ENCODE data around the gene BICC1.

The BICC1 gene

DNA sequence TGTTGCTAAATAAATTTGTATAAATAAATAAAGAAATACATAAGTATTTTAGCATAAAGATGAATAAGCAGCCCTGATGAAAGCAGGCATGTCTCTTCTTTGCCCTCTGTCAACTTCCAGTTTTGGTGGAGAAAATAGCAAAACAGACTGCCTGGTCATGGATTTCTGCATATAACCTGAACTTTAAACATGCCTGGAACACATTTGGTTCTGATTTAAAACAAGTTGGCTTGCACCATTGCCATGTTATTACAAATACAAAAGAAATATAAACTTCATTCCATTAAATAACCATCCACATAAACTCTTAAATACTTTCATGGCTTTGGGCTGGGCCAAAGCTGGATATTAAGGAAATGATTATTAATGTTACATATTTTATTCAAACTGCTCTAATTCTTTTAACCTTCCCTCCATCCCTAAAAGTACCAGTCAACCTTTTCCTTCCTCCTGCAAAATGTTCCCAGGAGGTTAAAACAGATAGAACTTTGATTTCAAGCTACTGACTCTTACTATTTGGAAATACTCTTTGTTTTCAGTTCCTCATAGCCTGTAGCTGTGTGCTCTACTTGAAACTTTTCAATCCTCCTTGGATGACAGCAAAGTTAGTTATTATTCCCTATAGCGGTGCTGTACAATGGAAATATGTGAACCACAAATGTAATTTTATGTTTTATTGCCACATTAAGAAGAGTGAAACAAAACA, 96.3 kb downstream of the BICC1 start:
- DNase-seq, result no peak

DNA sequence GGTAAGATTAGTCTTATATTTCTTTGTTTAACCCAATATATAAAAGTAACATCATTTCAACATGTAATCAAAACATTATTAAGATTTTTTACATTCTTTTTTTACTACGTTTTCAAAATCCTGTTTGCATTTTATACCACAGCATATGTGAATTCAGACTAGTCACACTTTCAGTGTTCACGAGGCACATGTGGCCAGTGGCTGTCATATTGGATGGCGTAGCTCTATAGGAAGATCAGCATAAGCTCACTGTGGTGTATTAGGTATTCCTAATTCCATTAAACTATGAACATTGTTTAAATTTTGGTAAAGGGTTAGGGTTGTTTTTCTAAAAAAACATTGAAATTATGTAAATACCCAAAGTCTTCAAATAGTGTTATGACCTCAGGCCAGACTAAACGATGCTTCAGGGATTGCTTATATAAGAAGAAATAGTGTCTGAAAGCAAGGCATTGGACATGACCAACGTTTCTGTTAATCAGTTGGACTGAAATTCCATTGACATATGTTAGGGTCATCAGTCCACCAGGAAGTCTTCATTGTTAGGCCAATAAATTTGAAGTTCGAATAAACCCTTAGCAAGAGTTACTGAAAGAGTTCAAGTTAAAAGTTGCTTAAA, 97.0 kb downstream of the BICC1 start:
- no peak for DNase-seq

DNA sequence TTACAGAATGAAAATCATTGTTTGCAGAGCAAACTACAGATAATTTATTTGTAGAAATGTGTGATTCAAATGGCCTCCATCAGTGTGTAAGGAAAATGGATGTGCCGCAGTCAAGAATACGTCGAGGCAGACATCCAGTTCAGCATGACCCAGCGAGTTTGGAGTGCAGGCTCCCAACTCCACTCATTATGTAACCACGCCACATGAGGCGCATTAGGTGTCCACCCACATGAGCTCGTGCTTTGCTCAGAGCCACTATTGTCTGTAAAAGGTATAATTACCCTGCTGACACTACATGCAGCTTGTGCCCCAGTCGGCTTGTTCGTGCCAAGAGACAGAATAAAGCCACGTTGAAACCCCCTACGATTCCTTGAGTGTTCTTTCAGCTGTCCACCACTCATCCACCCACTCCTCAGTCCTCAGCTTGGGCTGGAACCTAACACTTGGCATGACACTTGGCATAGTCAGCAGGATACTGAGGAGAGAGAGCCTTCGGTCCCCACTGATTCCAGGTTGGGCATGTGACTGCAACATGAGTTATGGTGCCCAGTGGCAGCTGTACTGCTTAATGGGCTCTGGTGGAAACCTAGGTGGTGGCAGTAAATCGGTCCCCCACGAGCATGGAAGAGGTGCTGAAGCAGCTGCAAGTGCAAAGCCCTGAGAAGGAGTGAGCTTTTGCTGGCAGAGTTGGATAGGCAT, 102.7 kb downstream of the BICC1 start:
- no peak for DNase-seq

DNA sequence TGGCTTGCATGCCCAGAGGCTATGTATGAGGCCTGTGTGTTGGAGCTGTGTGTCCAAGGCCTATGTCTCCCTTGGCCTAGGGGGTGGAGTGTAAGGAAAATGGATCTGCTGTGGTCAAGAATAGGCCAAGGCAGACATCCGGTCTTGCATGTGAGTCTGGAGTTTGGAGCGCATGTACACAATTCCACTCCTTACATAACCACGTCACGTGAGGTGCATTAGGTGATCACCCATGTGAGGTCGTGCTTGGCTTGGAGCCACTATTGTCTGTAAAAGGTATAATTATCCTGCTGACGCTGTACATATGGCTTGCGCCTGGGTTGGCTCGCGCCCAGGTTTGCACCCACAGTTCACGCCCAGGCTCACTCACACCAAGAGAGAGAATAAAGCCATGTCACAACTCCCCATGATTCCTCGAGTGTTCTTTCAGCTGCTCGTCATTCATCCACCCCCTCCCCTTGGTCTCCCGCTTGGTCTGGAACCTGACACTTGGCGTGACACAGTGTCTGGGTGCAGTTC, 105.5 kb downstream of the BICC1 start:
- DNase-seq, result no peak

DNA sequence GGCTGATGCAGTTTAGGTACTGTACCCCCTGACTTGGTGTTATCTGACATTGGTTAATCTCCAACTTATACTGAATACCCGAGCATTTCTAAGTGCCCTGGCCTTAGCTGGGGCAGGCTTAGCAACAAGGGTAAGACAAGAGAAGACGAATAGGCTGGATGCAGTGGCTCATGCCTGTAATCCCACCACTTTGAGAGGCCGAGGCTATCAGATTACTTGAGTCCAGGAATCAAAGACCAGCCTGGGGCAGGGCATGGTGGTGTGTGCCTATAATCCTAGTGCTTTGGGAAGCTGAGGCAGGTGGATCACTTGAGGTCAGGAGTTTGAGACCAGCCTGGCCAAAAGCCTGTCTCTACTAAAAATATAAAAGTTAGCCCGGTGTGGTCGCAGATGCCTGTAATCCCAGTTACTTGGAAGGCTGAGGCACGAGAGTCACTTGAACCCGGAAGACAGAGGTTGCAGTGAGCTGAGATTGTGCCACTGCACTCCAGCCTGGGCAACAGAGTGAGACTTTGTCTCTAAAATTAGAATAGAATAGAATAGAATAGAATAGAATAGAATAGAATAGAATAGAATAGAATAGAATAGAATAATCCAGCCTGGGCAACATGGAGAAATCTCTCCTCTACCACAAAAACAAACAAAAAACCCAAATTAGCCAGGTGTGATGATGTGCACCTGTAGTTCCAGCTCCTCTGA, 108.9 kb downstream of the BICC1 start:
- no peak for DNase-seq

DNA sequence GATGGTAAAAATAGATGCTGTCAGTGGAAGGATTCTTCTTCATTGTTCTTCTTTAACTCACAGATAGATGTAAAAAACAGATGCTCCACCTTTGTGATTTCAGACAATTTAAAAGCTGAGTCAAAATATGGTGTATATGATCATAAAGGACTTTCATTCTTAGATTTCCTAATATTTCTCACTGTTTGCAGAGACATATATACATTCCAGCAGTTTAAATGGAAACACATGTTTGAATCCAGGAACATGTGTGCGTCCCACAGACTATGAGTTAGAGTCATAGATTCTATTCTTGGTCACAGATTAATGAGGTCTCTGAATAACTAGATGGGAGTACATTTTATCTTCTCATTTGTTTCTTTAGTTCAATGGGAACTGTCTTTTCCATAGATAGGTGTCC, 109.6 kb downstream of the BICC1 start:
- no peak for DNase-seq

DNA sequence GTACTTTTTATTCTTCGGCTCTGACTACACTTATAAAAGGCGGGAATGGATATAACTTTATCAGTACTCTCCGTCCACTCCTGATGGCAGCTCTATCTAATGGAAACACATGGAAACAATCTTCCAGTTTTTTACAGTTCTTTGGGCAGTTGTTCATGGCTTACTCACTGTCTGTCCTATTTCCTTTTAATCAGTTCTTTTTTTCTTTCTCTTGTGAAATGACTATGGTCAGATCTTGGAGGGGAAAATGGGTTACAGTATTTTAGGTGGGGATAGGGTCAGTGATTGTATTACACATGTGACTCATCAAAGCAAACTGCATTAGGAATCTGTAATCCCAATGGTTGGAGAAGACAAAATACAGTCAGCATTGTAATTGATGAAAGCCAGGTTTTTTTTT, 112.4 kb downstream of the BICC1 start:
- DNase-seq, result no peak

DNA sequence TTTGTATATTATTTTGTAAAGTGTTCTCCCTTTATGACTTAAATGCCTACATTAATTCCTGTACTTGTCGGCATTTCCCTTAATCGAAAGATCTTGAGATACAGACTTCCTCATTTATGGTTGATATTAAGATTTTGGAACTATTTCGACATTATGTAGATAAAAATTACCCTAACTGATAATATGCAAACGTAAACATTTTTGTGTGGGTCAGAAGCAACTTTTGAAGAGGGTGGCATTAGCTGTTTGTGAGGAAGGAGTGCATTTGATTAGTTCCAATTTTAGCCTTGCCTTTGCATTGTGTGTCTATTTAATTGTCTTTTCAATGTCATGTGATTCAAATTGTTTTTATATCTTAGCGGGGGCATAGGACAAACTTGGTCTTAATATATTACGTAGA, 114.7 kb downstream of the BICC1 start:
- DNase-seq, result no peak

DNA sequence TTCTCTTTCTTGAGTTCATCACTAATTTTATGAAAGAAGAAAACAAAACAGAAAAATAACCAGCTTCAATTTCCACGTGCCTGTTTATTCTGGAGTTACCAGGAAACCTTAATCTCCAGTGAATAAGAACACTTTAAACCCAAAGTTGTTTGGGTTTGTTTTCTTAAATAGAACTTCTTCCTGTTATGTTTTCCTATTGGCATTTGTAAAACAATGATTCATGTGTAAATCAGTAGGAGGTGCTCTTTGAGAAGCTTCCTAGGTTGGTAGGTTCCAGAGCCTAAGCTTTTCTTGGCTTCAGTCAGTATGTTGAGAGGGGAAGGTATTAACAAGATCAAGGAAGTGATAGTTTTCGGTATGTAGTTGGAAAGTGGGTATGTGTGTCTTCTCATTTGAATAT, 119.0 kb downstream of the BICC1 start:
- DNase-seq, result no peak

DNA sequence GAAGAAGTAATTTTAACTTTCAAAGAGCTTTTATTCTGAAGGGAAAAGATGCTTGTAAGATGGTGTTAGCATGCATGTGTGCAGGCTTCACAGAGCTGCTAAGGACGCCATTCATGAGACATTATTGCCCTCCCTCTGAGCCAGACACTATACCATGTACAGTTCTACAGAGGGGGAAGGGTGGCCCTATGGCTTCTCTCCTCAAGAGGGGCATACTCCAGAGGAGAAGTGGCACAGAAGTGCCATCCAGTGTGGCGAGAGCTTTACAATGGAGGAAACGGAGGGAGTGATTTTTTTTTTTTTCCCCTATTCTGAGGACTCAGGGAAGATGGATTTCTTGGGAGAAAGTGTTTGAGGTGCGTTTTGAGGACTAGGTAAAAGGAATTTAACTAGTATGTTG, 119.5 kb downstream of the BICC1 start:
- no peak for DNase-seq

DNA sequence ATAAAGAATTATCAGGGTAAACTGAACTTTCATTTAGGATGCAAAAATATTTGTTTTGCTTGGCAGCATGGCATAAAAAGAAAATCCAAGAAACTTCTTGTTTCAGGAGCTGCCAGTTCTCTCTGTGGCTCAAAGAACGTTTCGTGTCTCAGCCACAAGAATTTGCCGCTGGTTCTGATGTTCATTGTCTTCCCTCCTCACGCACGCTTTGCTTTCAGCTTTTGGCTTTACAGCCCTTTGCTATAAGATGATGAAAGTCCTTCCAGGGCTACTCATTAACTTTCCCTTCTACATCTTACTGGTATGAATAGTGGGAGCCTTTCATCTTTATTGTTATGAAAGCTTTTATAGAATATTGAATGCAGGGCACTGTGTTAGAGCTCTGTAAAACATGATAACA, 124.7 kb downstream of the BICC1 start:
- DNase-seq, result no peak

DNA sequence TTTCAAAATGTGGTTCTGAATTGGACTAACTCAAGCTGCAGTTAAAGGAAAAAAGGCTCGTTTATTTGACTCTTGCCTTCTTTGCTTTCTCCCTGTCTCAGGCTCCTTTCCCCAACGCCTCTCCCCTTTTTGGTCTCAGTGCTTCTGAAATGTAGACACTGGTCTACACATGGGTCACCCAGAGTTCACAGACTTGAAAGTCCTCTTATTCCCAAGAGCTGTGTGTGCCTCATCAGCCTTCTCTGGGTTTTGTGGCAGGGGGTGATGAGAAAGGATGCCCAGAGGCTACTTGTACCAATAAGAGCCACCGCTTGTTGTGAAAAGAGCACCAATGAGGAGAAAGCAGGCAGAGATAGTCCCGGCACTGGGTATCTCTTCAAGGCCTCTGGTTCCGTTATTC, 125.7 kb downstream of the BICC1 start:
- no peak for DNase-seq

DNA sequence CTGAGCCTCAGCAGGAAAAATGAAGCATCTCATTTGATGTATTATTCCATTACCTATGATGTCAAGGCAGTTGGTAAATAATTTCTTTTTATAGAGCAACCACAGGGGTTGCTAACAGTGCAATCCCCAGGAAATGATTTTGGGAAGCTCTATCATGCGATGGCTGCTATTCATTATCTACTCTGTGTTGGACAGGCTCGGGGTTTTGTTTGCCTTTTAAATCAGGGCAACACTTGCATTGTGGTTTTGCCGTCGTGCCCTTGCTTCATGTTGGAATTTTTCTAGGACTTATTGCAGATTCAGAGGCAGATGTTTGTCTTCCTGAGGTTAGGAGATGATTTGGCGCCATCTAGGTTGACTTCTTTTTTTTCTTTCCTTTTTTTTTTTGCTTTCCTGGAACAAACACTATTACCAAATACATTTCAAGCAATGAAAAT, 128.4 kb downstream of the BICC1 start:
- DNase-seq, result no peak

DNA sequence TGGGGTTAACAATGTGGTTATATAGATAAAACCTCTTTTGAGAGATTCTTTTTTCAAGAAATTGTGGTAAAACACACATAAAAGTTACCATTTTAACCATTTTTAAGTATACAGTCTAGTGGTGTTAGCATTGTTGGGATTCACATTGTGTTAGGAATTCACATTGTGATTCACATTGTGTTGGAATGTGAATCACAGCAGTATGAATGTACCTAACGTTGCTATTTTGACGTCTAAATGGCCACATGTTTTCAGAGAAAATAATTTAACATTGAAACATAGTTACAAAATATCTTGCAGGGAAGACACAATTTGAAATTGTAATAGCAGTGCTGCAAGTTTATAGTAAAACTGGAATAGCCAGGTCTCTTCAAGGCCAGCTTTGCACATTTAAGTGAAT, 129.0 kb downstream of the BICC1 start:
- DNase-seq, result no peak

DNA sequence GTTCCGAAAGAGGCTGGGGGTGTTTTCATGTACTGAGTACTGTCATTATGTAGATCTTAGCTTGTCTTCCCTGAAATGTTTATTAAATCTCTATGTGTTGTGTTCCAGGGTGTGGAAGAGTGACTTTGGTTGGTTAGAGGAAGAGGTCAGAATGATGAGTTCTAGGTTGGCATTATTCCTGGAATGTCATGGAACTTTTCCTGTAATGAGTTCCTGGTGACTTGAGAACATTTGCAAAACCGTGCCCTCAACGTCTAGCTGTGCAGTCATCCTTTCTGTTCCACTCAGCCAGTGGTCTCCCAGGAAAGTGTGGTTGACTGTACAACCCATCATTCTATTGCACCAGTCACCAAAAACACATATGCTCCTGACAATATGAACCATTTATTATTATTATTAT, 129.6 kb downstream of the BICC1 start:
- DNase-seq, result no peak

DNA sequence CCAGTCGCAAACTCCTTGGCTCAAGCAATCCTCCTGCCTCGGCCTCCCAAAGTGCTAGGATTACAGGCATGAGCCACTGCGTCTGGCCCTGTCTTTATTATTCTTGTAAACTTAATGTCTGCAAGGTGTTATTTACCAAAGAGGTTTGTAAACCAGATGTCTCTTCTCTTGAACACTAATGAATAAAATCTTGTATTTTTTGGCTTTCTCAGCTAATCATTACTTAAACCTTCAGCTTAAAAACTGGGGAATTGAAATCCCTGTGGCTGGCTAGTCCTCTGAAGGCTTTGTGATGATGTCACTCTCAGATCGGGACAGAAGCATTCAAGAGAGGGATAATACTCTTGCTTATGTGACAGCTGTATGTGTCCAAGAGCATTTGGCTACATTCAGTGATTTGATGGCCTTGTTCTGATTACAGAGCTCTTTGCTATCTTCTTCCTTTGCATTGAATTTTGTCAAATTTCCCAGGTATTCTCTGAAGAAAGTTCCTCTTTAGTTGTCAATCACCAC, 130.3 kb downstream of the BICC1 start:
- no peak for DNase-seq

DNA sequence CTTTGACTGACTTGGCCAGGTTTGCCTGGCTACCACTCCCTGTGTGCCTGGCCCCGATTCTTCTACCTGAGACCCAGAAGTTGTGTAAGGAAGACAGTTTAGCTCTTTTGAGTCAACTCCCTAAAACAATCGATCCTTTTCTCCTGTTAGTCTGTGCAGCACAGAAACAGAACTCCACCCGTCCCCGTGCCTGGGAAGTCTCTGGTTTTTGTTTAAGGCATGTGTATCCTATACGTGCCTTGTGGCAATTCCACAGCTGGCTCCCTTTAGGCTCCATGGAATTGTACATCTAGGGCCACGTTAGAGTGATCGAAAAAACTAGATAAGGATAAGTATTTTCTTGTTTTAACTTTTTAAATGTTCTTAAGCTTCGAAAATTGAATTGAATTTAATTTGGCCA, 131.6 kb downstream of the BICC1 start:
- DNase-seq, result no peak

DNA sequence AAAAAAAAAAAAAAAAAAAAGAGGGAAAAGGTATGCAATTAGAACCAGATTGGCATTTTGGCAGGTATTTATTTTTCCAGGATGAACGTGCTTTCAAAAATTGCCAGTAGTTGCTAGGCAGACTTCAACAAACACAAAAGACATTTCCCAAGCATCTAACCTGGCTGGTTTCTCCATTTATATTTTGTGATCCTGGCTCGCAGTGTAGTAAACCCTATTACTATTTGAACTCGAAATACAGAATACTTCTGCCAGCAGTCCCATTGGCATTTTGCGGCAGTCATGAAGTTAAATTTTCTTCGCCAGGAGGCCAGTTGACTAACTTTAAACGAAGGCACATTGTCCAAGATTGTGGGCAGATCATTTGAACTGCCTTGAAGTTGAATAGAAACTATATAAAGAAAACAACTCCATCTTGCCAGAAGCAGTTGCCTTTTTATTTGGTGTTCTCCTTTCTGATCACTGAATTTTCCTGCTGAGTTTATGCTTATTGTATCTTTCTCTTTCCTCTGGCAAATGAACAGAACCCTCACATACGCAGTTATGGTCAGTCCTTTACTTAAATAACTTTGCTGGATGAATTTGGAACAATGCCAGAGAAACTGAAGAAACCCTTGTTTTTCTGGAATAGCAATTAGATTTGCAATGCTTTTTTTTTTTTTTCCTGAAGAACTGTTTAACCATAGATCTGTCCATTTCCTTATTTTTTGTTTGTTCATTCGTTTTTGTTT, 132.9 kb downstream of the BICC1 start:
- no peak for DNase-seq

DNA sequence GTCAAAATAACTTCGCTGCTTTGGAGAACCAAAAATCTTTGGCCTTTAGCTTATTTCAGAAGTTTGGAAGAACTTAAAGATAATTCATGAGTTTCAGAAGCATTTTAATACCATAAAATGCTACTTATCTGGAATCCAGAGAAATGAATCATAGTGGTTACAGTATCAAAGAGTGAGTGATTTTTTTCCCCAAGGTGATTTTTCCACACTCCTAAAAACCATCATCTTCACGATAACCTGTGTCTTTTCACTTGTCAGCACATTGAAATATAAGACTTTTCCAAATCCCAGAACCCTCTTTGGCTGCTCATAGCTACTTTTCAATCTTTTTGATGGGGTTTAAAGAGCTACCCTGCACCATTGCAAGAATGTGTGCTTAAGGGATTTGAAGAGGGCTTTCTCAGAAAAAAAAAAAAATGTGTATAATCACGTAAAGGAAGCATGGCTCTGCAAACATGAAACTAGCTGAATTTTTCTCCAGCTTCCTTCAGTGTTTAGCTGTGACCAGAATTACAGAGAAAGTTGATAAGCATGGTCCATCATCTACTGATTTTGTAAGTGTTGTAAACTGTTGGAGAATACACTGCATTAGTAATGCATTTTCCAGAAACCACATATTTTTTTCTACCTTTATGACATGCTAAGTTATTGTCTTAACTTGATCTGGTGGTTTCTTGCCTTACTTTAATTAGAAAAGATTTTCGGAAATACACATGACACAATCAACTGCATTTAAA, 134.9 kb downstream of the BICC1 start:
- no peak for DNase-seq

DNA sequence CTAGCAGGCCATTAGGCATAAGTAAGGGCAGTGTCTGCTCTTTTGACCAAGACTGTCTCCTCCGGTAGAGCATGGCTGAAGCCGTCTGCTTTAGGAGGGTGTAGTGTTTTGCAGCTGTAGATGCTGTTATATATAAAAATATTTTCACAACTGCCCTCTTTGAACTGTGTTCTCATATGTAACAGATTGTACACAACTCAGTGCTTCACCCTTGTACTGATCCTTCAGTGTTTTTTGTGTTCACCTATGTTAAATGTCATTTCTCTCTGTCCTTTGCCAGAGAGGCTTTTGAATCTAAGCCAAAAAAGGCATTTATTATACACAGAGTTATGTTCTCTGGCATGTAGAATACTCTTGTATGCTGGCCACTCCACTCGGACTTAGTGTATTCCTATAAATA, 135.5 kb downstream of the BICC1 start:
- no peak for DNase-seq

DNA sequence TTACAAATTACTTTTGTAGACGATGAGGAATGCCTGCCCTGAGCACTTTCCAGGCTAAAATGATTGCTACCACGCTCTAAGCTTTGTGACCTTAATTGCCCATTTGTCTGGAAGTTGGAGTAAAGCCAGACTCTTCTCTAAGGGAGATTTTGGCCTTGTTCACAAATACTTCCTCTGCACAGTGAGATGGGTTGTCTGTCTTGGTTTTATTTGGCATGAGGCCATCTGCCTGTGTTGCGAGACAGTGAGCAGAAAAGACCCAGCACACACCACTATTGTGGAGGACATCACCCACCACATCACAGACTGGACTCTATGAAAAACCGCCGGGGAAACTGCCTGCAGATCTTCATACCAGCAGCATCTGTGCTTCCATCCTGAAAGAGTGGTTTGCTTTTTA, 138.4 kb downstream of the BICC1 start:
- DNase-seq, result no peak

DNA sequence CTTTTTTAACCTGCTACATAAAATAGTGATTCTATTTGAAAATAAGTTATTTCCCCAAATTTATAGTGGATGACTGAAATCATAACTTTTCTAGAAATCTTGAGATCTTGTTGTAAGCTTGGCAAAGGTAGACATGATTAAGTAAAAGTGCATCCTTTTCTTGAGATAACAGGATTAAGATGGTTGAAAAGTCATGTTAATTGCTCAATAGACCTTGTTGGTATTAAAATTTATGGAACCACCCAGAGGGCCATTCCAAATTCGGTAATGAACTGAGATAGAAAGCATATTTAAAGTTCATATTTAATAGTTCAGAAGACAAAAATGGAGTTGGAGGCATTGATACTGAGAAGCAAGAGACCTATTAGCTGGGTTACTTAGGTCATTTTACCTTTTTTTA, 139.1 kb downstream of the BICC1 start:
- no peak for DNase-seq

All from hematopoietic multipotent progenitor cell treated with erythropoietin and hydrocortisone succinate and interleukin-3 and kit ligand, for 8 days (in vitro differentiated cells).